HepG2 (cell line): ENCODE measurements around the gene OR2B2. TPM values are rescaled to one million over a fixed set of nuclear protein-coding genes. Genes with fewer than 3 reads are reported as not detected.

Experiments used
- CREB1 ChIP-seq, 2 experiments: fragments of 450-650 bp in 1 of 2; IDR thresholded peaks; 2 replicates each; pipeline ENCODE4 v1.6.1; 2016 to 2017; ENCODE audit warnings: control low read depth in 1 of 2, mild to moderate bottlenecking in 1 of 2, missing compliant biosample characterization in 1 of 2, missing genetic modification characterization in 1 of 2
- ERF ChIP-seq: IDR thresholded peaks from 2 replicates; pipeline ENCODE4 v1.6.1; 2018; ENCODE audit warnings: missing biosample characterization, missing genetic modification reagents
- ETV5 ChIP-seq: IDR thresholded peaks from 2 replicates; pipeline ENCODE4 v1.6.1; 2018; ENCODE audit warnings: missing biosample characterization, missing genetic modification reagents, inconsistent platforms, borderline replicate concordance
- HHEX ChIP-seq: IDR thresholded peaks from 2 replicates; pipeline ENCODE4 v1.6.1; 2016; ENCODE audit warnings: control low read depth
- HNRNPLL ChIP-seq: fragments of 200-400 bp; formaldehyde crosslinking; IDR thresholded peaks from 2 replicates; pipeline ENCODE4 v1.6.1; 2017; ENCODE audit warnings: mild to moderate bottlenecking, low read depth, low read length; ENCODE audit not compliant: poor library complexity, severe bottlenecking
- MAFF ChIP-seq: IDR thresholded peaks from 2 replicates; pipeline ENCODE4 v1.6.1; 2011; ENCODE audit warnings: low read depth, low read length, improper control_type of control experiment
- MLXIP ChIP-seq: sonication (generic); formaldehyde crosslinking; IDR thresholded peaks from 2 replicates; pipeline ENCODE4 v1.9.0; 2021; ENCODE audit warnings: missing genetic modification reagents, borderline replicate concordance
- NCOA1 ChIP-seq: sonication (generic); formaldehyde crosslinking; IDR thresholded peaks from 2 replicates; pipeline ENCODE4 v1.9.0; 2021; ENCODE audit warnings: missing genetic modification reagents
- NFIC ChIP-seq: IDR thresholded peaks from 2 replicates; pipeline ENCODE4 v1.6.1; 2012; ENCODE audit warnings: mild to moderate bottlenecking, low read length, inconsistent platforms
- TEAD3 ChIP-seq: optimal IDR thresholded peaks from 2 replicates; pipeline ENCODE3; 2016; ENCODE audit warnings: borderline replicate concordance
- TRAFD1 ChIP-seq: sonication (generic); formaldehyde crosslinking; IDR thresholded peaks from 2 replicates; pipeline ENCODE4 v1.5.1; 2020; ENCODE audit warnings: missing genetic modification reagents, mild to moderate bottlenecking, borderline replicate concordance
- ZBTB33 ChIP-seq: sonication (generic); formaldehyde crosslinking; IDR thresholded peaks from 2 replicates; pipeline ENCODE4 v1.4.0; 2020; ENCODE audit warnings: missing genetic modification reagents
- ZHX1 ChIP-seq: sonication (generic); formaldehyde crosslinking; IDR thresholded peaks from 2 replicates; pipeline ENCODE4 v1.8.1; 2022; ENCODE audit warnings: low read depth, mild to moderate bottlenecking, missing genetic modification reagents
- ZNF225 ChIP-seq: sonication (generic); formaldehyde crosslinking; IDR thresholded peaks from 2 replicates; pipeline ENCODE4 v1.4.0; 2020; ENCODE audit warnings: mild to moderate bottlenecking, missing genetic modification reagents
- ZNF512 ChIP-seq: sonication (generic); formaldehyde crosslinking; IDR thresholded peaks from 2 replicates; pipeline ENCODE4 v1.4.0; 2020; ENCODE audit warnings: mild to moderate bottlenecking, missing genetic modification reagents
- ZNF660 ChIP-seq: sonication (generic); formaldehyde crosslinking; IDR thresholded peaks from 2 replicates; pipeline ENCODE4 v1.5.1; 2020; ENCODE audit warnings: mild to moderate bottlenecking, low read depth, missing genetic modification reagents, borderline replicate concordance
- polyA plus RNA-seq, 8 experiments: library from polyadenylated mRNA; depleted of rRNA in 3 of 8; stranded (reverse) in 7 of 8; unstranded in 1 of 8; fragments of >200 nt; fragmentation: Illumina TruSeq in 4 of 8; extraction: Trizol in 4 of 8; gene quantifications; 2 replicates each; pipeline versions ENCODE4 v1.2.1 to v1.2.3, GENCODE V29; 2011 to 2016; ENCODE audit warnings: low read depth in 4 of 8, missing spikeins in 1 of 8, mixed read lengths in 1 of 8; ENCODE audit not compliant: insufficient read depth in 1 of 8
- total RNA-seq, 5 experiments: library from RNA; depleted of rRNA; stranded (reverse); fragments of >200 nt; fragmentation: Illumina TruSeq; extraction: Trizol; gene quantifications; 2 replicates each; pipeline ENCODE4 v1.2.3, GENCODE V29; 2016; ENCODE audit warnings: low read depth in 1 of 5

Gene OR2B2
- total and polyA plus RNA-seq, 2 of the 13 experiments (the other 11 are each of a cell fraction or from before 2014, with no cell fraction given) = not detected

GRCh38 chr6:27902335-27903314 lies 9.6 kb downstream of the OR2B2 start (continued):
- TF ChIP-seq NFIC (peak; percentile 81; the same call in 1 of the 2 replicates), ZHX1 (0 out of 2 replicates have a peak, but pooled peaks have one; percentile 70), TRAFD1 (CRISPR knock-in tag) (no peak), ZNF512 (0 out of 2 replicates have a peak, but pooled peaks have one; percentile 76), MLXIP (CRISPR knock-in tag) (peak; percentile 61; the same call in 1 of the 2 replicates), ZNF225 (CRISPR knock-in tag) (no peak), TEAD3 (CRISPR knock-in tag) (peak; percentile 66), HNRNPLL (peak; percentile 79), ZBTB33 (CRISPR knock-in tag) (no peak), CREB1 (IDR thresholded peaks at IDR 0.05) (peak; percentile 88), CREB1 (CRISPR knock-in tag; IDR thresholded peaks at IDR 0.05) (peak; percentile 87), NCOA1 (CRISPR knock-in tag) (no peak), ZNF660 (no peak), HHEX (CRISPR knock-in tag) (no peak), MAFF (no peak), ERF (peak; percentile 88), ETV5 (CRISPR knock-in tag) (peak; percentile 32)
